OCI-LY3 (cell line): ENCODE data around the gene SCAF11.

Experiments used
- EZH2phosphoT487 ChIP-seq: fragments of 200-600 bp; shearing (Covaris generic); IDR thresholded peaks from 2 replicates; pipeline ENCODE4 v1.6.1; 2018; ENCODE audit warnings: antibody characterized with exemption, mixed run types, low read depth
- TF ChIP-seq, protein P1 (sequence below): fragments of 200-600, 300-600 bp; sonication (generic); IDR thresholded peaks from 2 replicates; pipeline ENCODE4 v1.5.1; 2014; ENCODE audit warnings: antibody characterized with exemption, low read length, low read depth

DNA sequence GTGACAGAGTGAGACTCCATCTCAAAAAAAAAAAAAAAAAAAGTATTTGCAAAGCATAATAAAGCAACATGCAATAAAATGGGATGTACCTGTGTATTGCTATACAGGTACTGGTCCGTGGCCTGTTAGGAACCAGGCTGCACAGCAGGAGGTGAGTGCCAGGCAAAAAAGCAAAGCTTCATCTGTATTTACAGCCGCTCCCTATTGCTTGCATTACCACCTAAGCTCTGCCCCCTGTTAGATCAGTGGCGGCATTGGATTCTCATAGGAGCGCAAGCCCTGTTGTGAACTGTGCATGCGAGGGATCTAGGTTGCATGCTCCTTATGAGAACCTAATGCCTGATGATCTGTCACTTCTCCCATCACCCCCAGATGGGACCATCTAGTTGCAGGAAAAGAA lies 113.3 kb downstream of the SCAF11 start:
- TF ChIP-seq, protein P1, sequence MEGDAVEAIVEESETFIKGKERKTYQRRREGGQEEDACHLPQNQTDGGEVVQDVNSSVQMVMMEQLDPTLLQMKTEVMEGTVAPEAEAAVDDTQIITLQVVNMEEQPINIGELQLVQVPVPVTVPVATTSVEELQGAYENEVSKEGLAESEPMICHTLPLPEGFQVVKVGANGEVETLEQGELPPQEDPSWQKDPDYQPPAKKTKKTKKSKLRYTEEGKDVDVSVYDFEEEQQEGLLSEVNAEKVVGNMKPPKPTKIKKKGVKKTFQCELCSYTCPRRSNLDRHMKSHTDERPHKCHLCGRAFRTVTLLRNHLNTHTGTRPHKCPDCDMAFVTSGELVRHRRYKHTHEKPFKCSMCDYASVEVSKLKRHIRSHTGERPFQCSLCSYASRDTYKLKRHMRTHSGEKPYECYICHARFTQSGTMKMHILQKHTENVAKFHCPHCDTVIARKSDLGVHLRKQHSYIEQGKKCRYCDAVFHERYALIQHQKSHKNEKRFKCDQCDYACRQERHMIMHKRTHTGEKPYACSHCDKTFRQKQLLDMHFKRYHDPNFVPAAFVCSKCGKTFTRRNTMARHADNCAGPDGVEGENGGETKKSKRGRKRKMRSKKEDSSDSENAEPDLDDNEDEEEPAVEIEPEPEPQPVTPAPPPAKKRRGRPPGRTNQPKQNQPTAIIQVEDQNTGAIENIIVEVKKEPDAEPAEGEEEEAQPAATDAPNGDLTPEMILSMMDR: no peak
- no peak for TF ChIP-seq EZH2phosphoT487
